B cell (primary cell): Measurements from ENCODE around the gene PDAP1.

ENCODE experiments used
- EZH2 ChIP-seq: IDR thresholded peaks from 2 replicates; pipeline ENCODE4 v1.6.1; 2012; ENCODE audit warnings: borderline replicate concordance, low read depth, mild to moderate bottlenecking, moderate library complexity, low read length; ENCODE audit not compliant: insufficient read depth, poor library complexity, severe bottlenecking
- TF ChIP-seq, protein P1 (sequence below): fragments of 200-600 bp; IDR thresholded peaks from one replicate; pipeline ENCODE4 v1.8.0; 2022; ENCODE audit warnings: antibody characterized with exemption, mild to moderate bottlenecking

DNA sequence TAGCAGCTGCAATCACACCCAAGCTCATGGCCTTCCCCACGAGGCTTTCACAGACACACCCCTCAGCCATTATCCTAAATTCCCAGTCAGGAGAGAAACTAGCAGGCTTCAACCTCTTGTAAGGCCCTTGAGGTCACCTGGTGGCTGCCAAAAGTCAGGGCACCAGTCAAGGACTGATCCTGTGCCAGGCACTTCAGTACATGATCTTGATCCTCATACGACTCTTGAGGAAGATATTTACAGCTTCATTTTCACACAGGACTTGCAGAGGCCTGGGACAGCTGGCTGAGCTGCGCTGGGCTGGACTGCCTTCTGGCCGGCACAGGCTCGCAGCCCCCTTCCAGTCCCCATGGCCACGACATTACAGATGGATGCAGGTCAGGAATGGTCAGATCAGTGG is 8.8 kb downstream of the PDAP1 start:
- TF ChIP-seq, protein P1, sequence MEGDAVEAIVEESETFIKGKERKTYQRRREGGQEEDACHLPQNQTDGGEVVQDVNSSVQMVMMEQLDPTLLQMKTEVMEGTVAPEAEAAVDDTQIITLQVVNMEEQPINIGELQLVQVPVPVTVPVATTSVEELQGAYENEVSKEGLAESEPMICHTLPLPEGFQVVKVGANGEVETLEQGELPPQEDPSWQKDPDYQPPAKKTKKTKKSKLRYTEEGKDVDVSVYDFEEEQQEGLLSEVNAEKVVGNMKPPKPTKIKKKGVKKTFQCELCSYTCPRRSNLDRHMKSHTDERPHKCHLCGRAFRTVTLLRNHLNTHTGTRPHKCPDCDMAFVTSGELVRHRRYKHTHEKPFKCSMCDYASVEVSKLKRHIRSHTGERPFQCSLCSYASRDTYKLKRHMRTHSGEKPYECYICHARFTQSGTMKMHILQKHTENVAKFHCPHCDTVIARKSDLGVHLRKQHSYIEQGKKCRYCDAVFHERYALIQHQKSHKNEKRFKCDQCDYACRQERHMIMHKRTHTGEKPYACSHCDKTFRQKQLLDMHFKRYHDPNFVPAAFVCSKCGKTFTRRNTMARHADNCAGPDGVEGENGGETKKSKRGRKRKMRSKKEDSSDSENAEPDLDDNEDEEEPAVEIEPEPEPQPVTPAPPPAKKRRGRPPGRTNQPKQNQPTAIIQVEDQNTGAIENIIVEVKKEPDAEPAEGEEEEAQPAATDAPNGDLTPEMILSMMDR = no peak
- no peak for TF ChIP-seq EZH2
